Measurements from ENCODE around the gene SETDB2.
A peak's percentile ranks its signal among the peaks of the same experiment; 100 is the strongest.

The SETDB2 gene

GRCh38 chr13:49516467-49516866, 72.4 kb downstream of the SETDB2 start:
- H3K4me3 ChIP-seq (ENCODE audit: low read length): no peak overlapping the region
- no peak for TF ChIP-seq ZNF274 (IDR thresholded peaks at IDR 0.05; ENCODE audit: low read depth, low read length)

DNA sequence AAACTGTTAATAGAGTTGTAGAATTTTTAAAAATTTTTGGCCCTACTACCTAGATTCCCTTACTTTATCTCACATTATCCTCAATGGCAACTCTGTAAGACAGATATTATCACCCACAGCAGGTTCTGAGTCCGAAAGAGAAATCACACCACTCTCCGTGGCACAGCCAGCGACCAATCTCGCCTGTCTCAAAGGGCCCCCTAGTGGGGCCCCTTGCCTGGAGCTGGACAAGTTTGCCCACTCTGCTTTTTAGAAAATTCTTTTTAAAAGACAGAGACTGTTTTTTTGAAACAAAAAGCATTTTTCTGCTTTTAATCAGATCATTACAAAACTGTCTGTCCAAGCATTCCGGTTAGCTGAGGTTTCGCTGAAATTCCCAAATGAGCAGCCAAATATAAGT, 73.4 kb downstream of the SETDB2 start:
- no peak overlapping the region for H3K4me3 ChIP-seq (ENCODE audit: low read length)
- TF ChIP-seq ZNF274 (IDR thresholded peaks at IDR 0.05; ENCODE audit: low read depth, low read length): no peak

DNA sequence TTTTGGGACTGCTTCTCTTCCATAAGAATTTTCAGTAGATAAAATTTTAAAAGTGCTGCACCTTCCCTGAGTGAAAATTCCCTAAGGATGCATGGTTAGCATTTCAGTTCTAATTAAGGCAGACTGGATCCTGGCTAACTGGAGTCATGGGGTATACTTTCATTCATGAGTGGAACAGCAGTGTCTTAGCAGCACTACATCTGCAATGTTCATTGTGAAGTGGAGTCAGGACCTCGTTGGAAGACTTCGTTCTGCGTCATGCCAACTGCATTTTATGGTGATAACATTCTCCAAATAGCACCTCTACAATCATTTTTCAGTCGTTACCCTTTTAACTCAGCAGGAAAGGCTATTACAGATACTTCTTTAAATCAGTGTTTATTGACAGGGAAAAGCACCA, 77.2 kb downstream of the SETDB2 start:
- no peak for TF ChIP-seq ZNF274 (IDR thresholded peaks at IDR 0.05; ENCODE audit: low read depth, low read length)
- no peak overlapping the region for H3K4me3 ChIP-seq (ENCODE audit: low read length)

DNA sequence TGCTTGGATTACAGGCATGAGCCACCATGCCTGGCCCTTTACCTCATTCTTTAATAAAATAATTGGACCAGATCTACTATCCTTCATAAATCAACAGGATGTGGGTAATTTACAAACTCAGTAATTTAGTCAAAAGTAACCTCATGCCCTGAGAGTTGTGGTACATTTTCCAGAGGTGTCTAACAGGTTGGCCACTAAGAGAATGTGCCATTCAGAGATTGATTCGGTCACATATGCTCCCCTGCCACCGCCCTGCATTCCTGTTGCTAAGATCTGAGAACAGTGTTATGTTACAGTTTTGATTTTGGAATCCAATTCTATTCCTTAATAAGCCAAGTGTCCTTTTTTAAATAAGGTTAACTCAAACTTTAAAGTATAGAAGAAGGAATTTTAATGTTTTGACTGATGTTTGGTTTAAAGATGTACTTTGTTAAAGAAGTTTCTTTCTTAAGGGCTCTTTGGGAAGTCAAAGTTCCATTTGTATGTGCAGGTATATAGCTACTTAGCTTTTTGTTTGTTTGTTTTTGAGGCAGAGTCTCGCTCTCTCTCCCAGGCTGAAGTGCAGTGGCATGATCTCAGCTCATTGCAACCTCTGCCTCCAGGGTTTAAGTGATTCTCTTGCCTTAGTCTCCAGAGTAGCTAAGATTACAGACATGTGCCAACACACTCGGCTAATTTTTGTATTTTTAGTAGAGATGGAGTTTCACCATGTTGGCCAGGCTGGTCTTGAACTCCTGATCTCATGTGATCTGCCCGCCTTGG, 80.8 kb downstream of the SETDB2 start:
- H3K4me3 ChIP-seq (ENCODE audit: low read length): no peak overlapping the region
- no peak for TF ChIP-seq ZNF274 (IDR thresholded peaks at IDR 0.05; ENCODE audit: low read depth, low read length)

- no peak for TF ChIP-seq ZNF274 (IDR thresholded peaks at IDR 0.05; ENCODE audit: low read depth, low read length)
- H3K4me3 ChIP-seq (ENCODE audit: low read length): no peak overlapping the region
Observed at GRCh38 chr13:49527123-49527522, 83.0 kb downstream of the SETDB2 start.

GRCh38 chr13:49528161-49528560, 84.1 kb downstream of the SETDB2 start:
- H3K4me3 ChIP-seq (ENCODE audit: low read length): no peak overlapping the region
- TF ChIP-seq ZNF274 (IDR thresholded peaks at IDR 0.05; ENCODE audit: low read depth, low read length): no peak

DNA sequence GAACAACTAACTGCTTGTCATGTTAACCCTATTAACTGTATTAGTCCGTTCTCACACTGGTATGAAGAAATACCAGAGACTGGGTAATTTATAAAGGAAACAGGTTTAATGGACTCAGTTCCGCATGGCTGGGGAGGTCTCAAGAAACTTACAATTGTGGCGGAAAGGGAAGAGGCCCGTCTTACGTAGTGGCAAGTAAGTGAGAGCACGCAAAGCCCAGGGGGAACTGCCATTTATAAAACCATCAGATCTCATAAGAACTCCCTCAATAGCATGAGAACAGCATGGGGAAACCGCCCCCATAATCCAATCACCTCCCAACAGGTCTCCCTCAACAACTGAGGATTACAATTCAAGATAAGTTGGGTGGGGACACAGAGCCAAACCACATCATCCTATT, 86.4 kb downstream of the SETDB2 start:
- no peak for TF ChIP-seq ZNF274 (IDR thresholded peaks at IDR 0.05; ENCODE audit: low read depth, low read length)
- no peak overlapping the region; the same call in 1 of the 2 replicates for H3K4me3 ChIP-seq (ENCODE audit: low read length)

GRCh38 chr13:49532593-49532992, 88.5 kb downstream of the SETDB2 start:
- no peak for TF ChIP-seq ZNF274 (IDR thresholded peaks at IDR 0.05; ENCODE audit: low read depth, low read length)
- H3K4me3 ChIP-seq (ENCODE audit: low read length): 0 out of 2 replicates have a peak overlapping the region, but pooled peaks have one; percentile 13

GRCh38 chr13:49533011-49533410, 88.9 kb downstream of the SETDB2 start:
- TF ChIP-seq ZNF274 (IDR thresholded peaks at IDR 0.05; ENCODE audit: low read depth, low read length): no peak

GRCh38 chr13:49533591-49534269, 89.7 kb downstream of the SETDB2 start:
- TF ChIP-seq ZNF274 (IDR thresholded peaks at IDR 0.05; ENCODE audit: low read depth, low read length): no peak
- H3K4me3 ChIP-seq (ENCODE audit: low read length): no peak overlapping the region

More at GRCh38 chr13:49533011-49533410, 88.9 kb downstream of the SETDB2 start:
- no peak overlapping the region for H3K4me3 ChIP-seq (ENCODE audit: low read length)

DNA sequence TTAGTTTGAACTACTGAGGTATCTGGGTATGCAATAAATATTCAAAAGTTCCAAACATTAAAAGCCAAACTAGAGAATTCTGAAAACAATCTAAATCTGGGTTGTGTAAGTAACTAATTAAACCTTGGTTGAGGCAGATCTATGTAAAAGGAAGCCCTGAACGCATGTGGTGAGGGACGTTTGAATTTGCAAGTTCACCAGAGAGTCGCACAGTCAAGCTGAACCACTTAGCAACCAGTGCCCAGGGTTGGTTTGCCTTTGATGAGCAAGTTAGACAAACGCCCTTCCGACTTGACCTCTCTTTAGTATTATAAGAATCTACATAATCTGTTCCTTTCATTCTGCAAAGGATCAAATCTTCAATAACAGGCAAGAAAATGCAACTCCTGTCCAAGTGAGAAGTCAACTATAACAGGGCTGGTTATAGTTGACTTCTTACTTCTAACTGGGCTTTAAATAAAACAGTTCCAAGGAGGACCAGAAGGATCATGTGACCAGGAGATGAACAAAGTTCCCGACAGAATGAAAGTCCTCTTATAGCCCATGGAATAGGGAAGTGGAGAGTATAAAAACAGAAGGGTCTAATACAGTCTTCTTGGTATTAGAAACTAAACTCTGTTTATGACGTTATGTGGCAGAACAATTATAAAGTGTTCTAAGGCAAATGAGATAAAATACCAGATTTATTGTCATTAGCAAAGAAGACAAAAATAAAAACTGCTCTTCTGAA, 92.2 kb downstream of the SETDB2 start:
- H3K4me3 ChIP-seq (ENCODE audit: low read length): peak overlapping the region; percentile 21; the same call in 1 of the 2 replicates
- TF ChIP-seq ZNF274 (IDR thresholded peaks at IDR 0.05; ENCODE audit: low read depth, low read length): no peak

GRCh38 chr13:49538404-49538803, 94.3 kb downstream of the SETDB2 start:
- no peak overlapping the region for H3K4me3 ChIP-seq (ENCODE audit: low read length)
- no peak for TF ChIP-seq ZNF274 (IDR thresholded peaks at IDR 0.05; ENCODE audit: low read depth, low read length)

GRCh38 chr13:49539313-49539712, 95.2 kb downstream of the SETDB2 start:
- no peak for TF ChIP-seq ZNF274 (IDR thresholded peaks at IDR 0.05; ENCODE audit: low read depth, low read length)
- no peak overlapping the region for H3K4me3 ChIP-seq (ENCODE audit: low read length)

- no peak overlapping the region; the same call in 1 of the 2 replicates for H3K4me3 ChIP-seq (ENCODE audit: low read length)
- TF ChIP-seq ZNF274 (IDR thresholded peaks at IDR 0.05; ENCODE audit: low read depth, low read length): no peak
Observed at GRCh38 chr13:49539746-49540145, 95.7 kb downstream of the SETDB2 start.
